ENCODE data around the gene CDC40. TPM values are rescaled to one million over a fixed set of nuclear protein-coding genes. Genes with fewer than 3 reads are reported as not detected.

The CDC40 gene
- total RNA-seq = 27.4 and 27.5 TPM in 2 replicates

GRCh38 chr6:110180228-110181008, at the start of gene CDC40:
TSS of gene CDC40 (plus strand) at chr6:110180427. CDS start at chr6:110180445, 18 bp downstream.
- Histone ChIP-seq H4K20me1 (ENCODE audit: insufficient read depth, low read length) (peaks cover 14% of the 10 kb centered on the region), H3K4me3 (ENCODE audit: insufficient read depth, low read length) (peak within 1 kb of the TSS; percentile 85), H2AFZ (ENCODE audit: low read length) (peak within 1 kb of the TSS; percentile 98), H3K4me2 (ENCODE audit: insufficient read depth, low read length) (peak within 1 kb of the TSS; percentile 90), H3K27ac (ENCODE audit: low read depth, low read length) (peak within 1 kb of the TSS; percentile 90), H3K27me3 (ENCODE audit: insufficient read depth, low read length) (no peaks in the 10 kb centered on the region), H3K4me1 (ENCODE audit: insufficient read depth, low read length) (peaks cover 16% of the 10 kb centered on the region), H3K36me3 (ENCODE audit: insufficient read depth, low read length) (no peaks in the 10 kb centered on the region), H3K79me2 (ENCODE audit: insufficient read depth, low read length) (peaks cover 66% of the 10 kb centered on the region), H3K9me3 (ENCODE audit: low read depth, low read length) (no peaks in the 10 kb centered on the region)
- TF ChIP-seq, protein P1, sequence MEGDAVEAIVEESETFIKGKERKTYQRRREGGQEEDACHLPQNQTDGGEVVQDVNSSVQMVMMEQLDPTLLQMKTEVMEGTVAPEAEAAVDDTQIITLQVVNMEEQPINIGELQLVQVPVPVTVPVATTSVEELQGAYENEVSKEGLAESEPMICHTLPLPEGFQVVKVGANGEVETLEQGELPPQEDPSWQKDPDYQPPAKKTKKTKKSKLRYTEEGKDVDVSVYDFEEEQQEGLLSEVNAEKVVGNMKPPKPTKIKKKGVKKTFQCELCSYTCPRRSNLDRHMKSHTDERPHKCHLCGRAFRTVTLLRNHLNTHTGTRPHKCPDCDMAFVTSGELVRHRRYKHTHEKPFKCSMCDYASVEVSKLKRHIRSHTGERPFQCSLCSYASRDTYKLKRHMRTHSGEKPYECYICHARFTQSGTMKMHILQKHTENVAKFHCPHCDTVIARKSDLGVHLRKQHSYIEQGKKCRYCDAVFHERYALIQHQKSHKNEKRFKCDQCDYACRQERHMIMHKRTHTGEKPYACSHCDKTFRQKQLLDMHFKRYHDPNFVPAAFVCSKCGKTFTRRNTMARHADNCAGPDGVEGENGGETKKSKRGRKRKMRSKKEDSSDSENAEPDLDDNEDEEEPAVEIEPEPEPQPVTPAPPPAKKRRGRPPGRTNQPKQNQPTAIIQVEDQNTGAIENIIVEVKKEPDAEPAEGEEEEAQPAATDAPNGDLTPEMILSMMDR (IDR thresholded peaks at IDR 0.05; ENCODE audit: extremely low read depth, low read depth, low read length) = no peak
- peak; percentile 81 for DNase-seq (ENCODE audit: insufficient read length, low spot score, missing footprints)

GRCh38 chr6:110137924-110138887, 42.0 kb upstream of the CDC40 start:
- Histone ChIP-seq H3K9me3 (ENCODE audit: low read depth, low read length) (no peaks in the 10 kb centered on the region), H3K4me2 (ENCODE audit: insufficient read depth, low read length) (no peak overlapping the region), H4K20me1 (ENCODE audit: insufficient read depth, low read length) (no peaks in the 10 kb centered on the region), H3K27me3 (ENCODE audit: insufficient read depth, low read length) (no peaks in the 10 kb centered on the region), H3K4me1 (ENCODE audit: insufficient read depth, low read length) (peaks cover 3% of the 10 kb centered on the region), H2AFZ (ENCODE audit: low read length) (no peak overlapping the region), H3K79me2 (ENCODE audit: insufficient read depth, low read length) (no peaks in the 10 kb centered on the region), H3K36me3 (ENCODE audit: insufficient read depth, low read length) (no peaks in the 10 kb centered on the region), H3K27ac (ENCODE audit: low read depth, low read length) (no peak overlapping the region), H3K4me3 (ENCODE audit: insufficient read depth, low read length) (no peak overlapping the region)
- TF ChIP-seq, protein P1 (IDR thresholded peaks at IDR 0.05; ENCODE audit: extremely low read depth, low read depth, low read length) = no peak
- no peak for DNase-seq (ENCODE audit: insufficient read length, low spot score, missing footprints)

GRCh38 chr6:110139052-110139451, 41.2 kb upstream of the CDC40 start:
- TF ChIP-seq, protein P1 (IDR thresholded peaks at IDR 0.05; ENCODE audit: extremely low read depth, low read depth, low read length) = no peak
- DNase-seq (ENCODE audit: insufficient read length, low spot score, missing footprints) = no peak
- Histone ChIP-seq H3K4me2 (ENCODE audit: insufficient read depth, low read length) (no peak overlapping the region), H4K20me1 (ENCODE audit: insufficient read depth, low read length) (no peaks in the 10 kb centered on the region), H3K4me1 (ENCODE audit: insufficient read depth, low read length) (peaks cover 3% of the 10 kb centered on the region), H3K27me3 (ENCODE audit: insufficient read depth, low read length) (no peaks in the 10 kb centered on the region), H3K4me3 (ENCODE audit: insufficient read depth, low read length) (no peak overlapping the region), H2AFZ (ENCODE audit: low read length) (no peak overlapping the region), H3K79me2 (ENCODE audit: insufficient read depth, low read length) (no peaks in the 10 kb centered on the region), H3K27ac (ENCODE audit: low read depth, low read length) (no peak overlapping the region), H3K36me3 (ENCODE audit: insufficient read depth, low read length) (no peaks in the 10 kb centered on the region), H3K9me3 (ENCODE audit: low read depth, low read length) (no peaks in the 10 kb centered on the region)
